ENCODE data around the gene LAMA4. TPM values are rescaled to one million over a fixed set of nuclear protein-coding genes. Genes with fewer than 3 reads are reported as not detected.

Gene LAMA4
- total and polyA plus RNA-seq, 4 experiments from 2014 or later = not detected

GRCh38 chr6:112215488-112216284, 38.7 kb downstream of the LAMA4 start:
- Histone ChIP-seq H3K4me3 (ENCODE audit: low read length in 2 of 2) (no peak overlapping the region), H3K4me1 (ENCODE audit: insufficient read depth, low read length) (no peaks in the 10 kb centered on the region), H3K36me3 (ENCODE audit: insufficient read depth, low read length) (no peaks in the 10 kb centered on the region), H3K27ac (ENCODE audit: low read depth, low read length) (no peak overlapping the region), H3K9me3 (ENCODE audit: control insufficient read depth in 1 of 2, low read length in 2 of 2) (no peaks in the 10 kb centered on the region), H3K27me3 (ENCODE audit: insufficient read depth, low read length) (no peaks in the 10 kb centered on the region)
- no peak overlapping the region for H3K27ac Mint-ChIP-seq
- intact Hi-C loops (cut with micrococcal nuclease) = no loop called here
- DNase-seq = no peak
- H3K9me3 Mint-ChIP-seq = no peaks in the 10 kb centered on the region
- H3K27me3 Mint-ChIP-seq = peaks cover 10 to 16% of the 10 kb centered on the region in 2 donors
- H3K36me3 Mint-ChIP-seq = peaks cover 0 to 4% of the 10 kb centered on the region in 2 donors
- H3K4me1 Mint-ChIP-seq = no peaks in the 10 kb centered on the region
- ChIA-PET CTCF (ENCODE audit: partially characterized antibody) (no interaction called here), POLR2A (ENCODE audit: partially characterized antibody) (no interaction called here)
- H3K4me3 Mint-ChIP-seq = no peak overlapping the region

DNA sequence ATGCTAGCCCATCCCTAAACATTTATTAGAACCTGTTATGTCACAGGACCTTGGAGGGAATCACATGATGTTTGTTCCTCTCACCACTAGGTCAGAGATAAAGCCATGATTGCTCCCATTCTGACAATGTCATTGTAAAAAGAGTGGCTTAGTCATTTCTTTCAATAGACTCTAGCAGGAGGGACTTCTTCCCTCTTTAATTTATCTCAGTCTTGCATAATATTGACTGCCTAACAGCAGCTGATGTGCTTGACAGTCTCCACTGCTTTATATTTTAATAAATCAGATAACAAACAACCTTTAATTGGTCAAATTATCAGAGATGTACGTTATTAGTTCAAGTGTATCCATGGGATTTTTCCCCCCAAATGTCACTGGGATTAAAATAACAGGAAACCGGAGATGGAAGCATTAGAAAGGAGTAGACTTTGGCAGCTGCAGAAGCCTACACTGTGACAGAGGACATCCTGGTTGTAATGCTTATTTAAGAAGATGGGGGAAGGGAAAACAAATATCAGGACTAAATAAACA, 39.6 kb downstream of the LAMA4 start:
- ChIA-PET CTCF (ENCODE audit: partially characterized antibody) (no interaction called here), POLR2A (ENCODE audit: partially characterized antibody) (no interaction called here)
- no peaks in the 10 kb centered on the region for H3K9me3 ChIP-seq (ENCODE audit: control insufficient read depth in 1 of 2, low read length in 2 of 2)
- Mint-ChIP-seq H3K9me3 (peaks cover 0 to 2% (median 0%) of the 10 kb centered on the region in 8 donors), H3K36me3 (peaks cover 0 to 4% of the 10 kb centered on the region in 2 donors), H3K4me1 (no peaks in the 10 kb centered on the region), H3K27me3 (peaks cover 9 to 16% of the 10 kb centered on the region in 2 donors), H3K4me3 (no peak overlapping the region), H3K27ac (no peak overlapping the region)
- no peak overlapping the region for H3K4me3 ChIP-seq (ENCODE audit: low read length in 2 of 2)
- H3K27me3 ChIP-seq (ENCODE audit: insufficient read depth, low read length) = no peaks in the 10 kb centered on the region
- H3K4me1 ChIP-seq (ENCODE audit: insufficient read depth, low read length) = no peaks in the 10 kb centered on the region
- H3K36me3 ChIP-seq (ENCODE audit: insufficient read depth, low read length) = no peaks in the 10 kb centered on the region
- no peak for DNase-seq
- no peak overlapping the region for H3K27ac ChIP-seq (ENCODE audit: low read depth, low read length)
- intact Hi-C loops (cut with micrococcal nuclease) = no loop called here

GRCh38 chr6:112210852-112211251, 43.5 kb downstream of the LAMA4 start:
- H3K4me1 ChIP-seq (ENCODE audit: insufficient read depth, low read length) = no peaks in the 10 kb centered on the region
- no peaks in the 10 kb centered on the region for H3K9me3 ChIP-seq (ENCODE audit: control insufficient read depth in 1 of 2, low read length in 2 of 2)
- H3K4me1 Mint-ChIP-seq = no peaks in the 10 kb centered on the region
- no peak overlapping the region for H3K4me3 Mint-ChIP-seq
- POLR2A ChIA-PET (ENCODE audit: partially characterized antibody) = no interaction called here
- CTCF ChIA-PET (ENCODE audit: partially characterized antibody) = no interaction called here
- H3K36me3 ChIP-seq (ENCODE audit: insufficient read depth, low read length) = no peaks in the 10 kb centered on the region
- intact Hi-C loops (cut with micrococcal nuclease) = no loop called here
- H3K27ac Mint-ChIP-seq = no peak overlapping the region
- peaks cover 12 to 16% of the 10 kb centered on the region in 2 donors for H3K27me3 Mint-ChIP-seq
- peaks cover 0 to 2% (median 0%) of the 10 kb centered on the region in 8 donors for H3K9me3 Mint-ChIP-seq
- no peaks in the 10 kb centered on the region for H3K27me3 ChIP-seq (ENCODE audit: insufficient read depth, low read length)
- no peak for DNase-seq
- no peak overlapping the region for H3K4me3 ChIP-seq (ENCODE audit: low read length in 2 of 2)
- H3K27ac ChIP-seq (ENCODE audit: low read depth, low read length) = no peak overlapping the region
- peaks cover 0 to 4% of the 10 kb centered on the region in 2 donors for H3K36me3 Mint-ChIP-seq

- Histone ChIP-seq H3K27me3 (ENCODE audit: insufficient read depth, low read length) (no peaks in the 10 kb centered on the region), H3K27ac (ENCODE audit: low read depth, low read length) (no peak overlapping the region), H3K4me1 (ENCODE audit: insufficient read depth, low read length) (no peaks in the 10 kb centered on the region), H3K9me3 (ENCODE audit: control insufficient read depth in 1 of 2, low read length in 2 of 2) (no peaks in the 10 kb centered on the region), H3K4me3 (ENCODE audit: low read length in 2 of 2) (no peak overlapping the region), H3K36me3 (ENCODE audit: insufficient read depth, low read length) (no peaks in the 10 kb centered on the region)
- no peak overlapping the region for H3K27ac Mint-ChIP-seq
- peaks cover 0 to 2% (median 0%) of the 10 kb centered on the region in 8 donors for H3K9me3 Mint-ChIP-seq
- POLR2A ChIA-PET (ENCODE audit: partially characterized antibody) = no interaction called here
- DNase-seq = no peak
- H3K27me3 Mint-ChIP-seq = peaks cover 12 to 21% of the 10 kb centered on the region in 2 donors
- peaks cover 0 to 4% of the 10 kb centered on the region in 2 donors for H3K36me3 Mint-ChIP-seq
- H3K4me3 Mint-ChIP-seq = no peak overlapping the region
- H3K4me1 Mint-ChIP-seq = no peaks in the 10 kb centered on the region
- CTCF ChIA-PET (ENCODE audit: partially characterized antibody) = no interaction called here
- intact Hi-C loops (cut with micrococcal nuclease) = no loop called here
Observed at GRCh38 chr6:112209131-112209530, 45.2 kb downstream of the LAMA4 start.

- CTCF ChIA-PET (ENCODE audit: partially characterized antibody) = no interaction called here
- DNase-seq = no peak
- H3K27me3 Mint-ChIP-seq = peaks cover 14 to 18% of the 10 kb centered on the region in 2 donors
Observed at GRCh38 chr6:112207776-112208175, 46.6 kb downstream of the LAMA4 start.

DNA sequence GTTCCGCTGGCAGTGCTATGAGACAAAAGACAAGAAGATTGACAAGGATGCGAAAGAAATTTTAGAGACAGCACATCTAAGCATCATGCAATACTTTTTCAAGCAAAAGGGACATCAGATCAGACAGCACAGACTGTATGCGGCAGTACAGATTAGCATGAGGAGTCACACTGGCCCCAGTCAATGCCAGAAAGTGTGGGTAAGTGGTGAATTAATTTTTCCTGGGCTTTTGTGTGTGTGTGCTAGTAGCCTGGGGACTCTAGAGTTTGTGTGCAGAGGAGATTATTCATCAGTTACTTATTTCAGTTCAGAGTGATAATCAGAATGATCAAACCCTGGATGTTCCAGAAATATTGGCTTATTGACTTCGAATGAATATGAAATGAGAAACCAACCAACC, 47.2 kb downstream of the LAMA4 start:
- Histone ChIP-seq H3K4me1 (ENCODE audit: insufficient read depth, low read length) (no peaks in the 10 kb centered on the region), H3K27ac (ENCODE audit: low read depth, low read length) (no peak overlapping the region), H3K9me3 (ENCODE audit: control insufficient read depth in 1 of 2, low read length in 2 of 2) (no peaks in the 10 kb centered on the region), H3K36me3 (ENCODE audit: insufficient read depth, low read length) (no peaks in the 10 kb centered on the region), H3K4me3 (ENCODE audit: low read length in 2 of 2) (no peak overlapping the region), H3K27me3 (ENCODE audit: insufficient read depth, low read length) (no peaks in the 10 kb centered on the region)
- CTCF ChIA-PET (ENCODE audit: partially characterized antibody) = no interaction called here
- H3K4me1 Mint-ChIP-seq = no peaks in the 10 kb centered on the region
- H3K27ac Mint-ChIP-seq = no peak overlapping the region
- peaks cover 0 to 4% of the 10 kb centered on the region in 2 donors for H3K36me3 Mint-ChIP-seq
- POLR2A ChIA-PET (ENCODE audit: partially characterized antibody) = no interaction called here
- intact Hi-C loops (cut with micrococcal nuclease) = no loop called here
- DNase-seq = no peak
- H3K9me3 Mint-ChIP-seq = peaks cover 0 to 2% (median 0%) of the 10 kb centered on the region in 8 donors
- H3K27me3 Mint-ChIP-seq = peaks cover 14 to 18% of the 10 kb centered on the region in 2 donors
- no peak overlapping the region for H3K4me3 Mint-ChIP-seq

More at GRCh38 chr6:112207776-112208175, 46.6 kb downstream of the LAMA4 start:
- H3K36me3 Mint-ChIP-seq = peaks cover 0 to 4% of the 10 kb centered on the region in 2 donors
- Histone ChIP-seq H3K9me3 (ENCODE audit: control insufficient read depth in 1 of 2, low read length in 2 of 2) (no peaks in the 10 kb centered on the region), H3K4me3 (ENCODE audit: low read length in 2 of 2) (no peak overlapping the region), H3K27me3 (ENCODE audit: insufficient read depth, low read length) (no peaks in the 10 kb centered on the region), H3K36me3 (ENCODE audit: insufficient read depth, low read length) (no peaks in the 10 kb centered on the region), H3K4me1 (ENCODE audit: insufficient read depth, low read length) (no peaks in the 10 kb centered on the region), H3K27ac (ENCODE audit: low read depth, low read length) (no peak overlapping the region)
- peaks cover 0 to 2% (median 0%) of the 10 kb centered on the region in 8 donors for H3K9me3 Mint-ChIP-seq
- H3K4me1 Mint-ChIP-seq = no peaks in the 10 kb centered on the region
- H3K27ac Mint-ChIP-seq = no peak overlapping the region
- POLR2A ChIA-PET (ENCODE audit: partially characterized antibody) = no interaction called here
- intact Hi-C loops (cut with micrococcal nuclease) = no loop called here
- no peak overlapping the region for H3K4me3 Mint-ChIP-seq

GRCh38 chr6:112206110-112206458, 48.3 kb downstream of the LAMA4 start:
- H3K36me3 Mint-ChIP-seq = no peaks in the 10 kb centered on the region
- POLR2A ChIA-PET (ENCODE audit: partially characterized antibody) = no interaction called here
- Histone ChIP-seq H3K4me1 (ENCODE audit: insufficient read depth, low read length) (no peaks in the 10 kb centered on the region), H3K9me3 (ENCODE audit: control insufficient read depth in 1 of 2, low read length in 2 of 2) (no peaks in the 10 kb centered on the region), H3K27ac (ENCODE audit: low read depth, low read length) (no peak overlapping the region), H3K36me3 (ENCODE audit: insufficient read depth, low read length) (no peaks in the 10 kb centered on the region), H3K27me3 (ENCODE audit: insufficient read depth, low read length) (no peaks in the 10 kb centered on the region), H3K4me3 (ENCODE audit: low read length in 2 of 2) (no peak overlapping the region)
- no peak overlapping the region for H3K27ac Mint-ChIP-seq
- H3K4me1 Mint-ChIP-seq = no peaks in the 10 kb centered on the region
- intact Hi-C loops (cut with micrococcal nuclease) = no loop called here
- peaks cover 0 to 2% (median 0%) of the 10 kb centered on the region in 8 donors for H3K9me3 Mint-ChIP-seq
- H3K27me3 Mint-ChIP-seq = peaks cover 10 to 11% of the 10 kb centered on the region in 2 donors
- no peak for DNase-seq
- H3K4me3 Mint-ChIP-seq = no peak overlapping the region
- CTCF ChIA-PET (ENCODE audit: partially characterized antibody) = no interaction called here
